Measurements from ENCODE around the gene MTOR.

Gene MTOR

DNA sequence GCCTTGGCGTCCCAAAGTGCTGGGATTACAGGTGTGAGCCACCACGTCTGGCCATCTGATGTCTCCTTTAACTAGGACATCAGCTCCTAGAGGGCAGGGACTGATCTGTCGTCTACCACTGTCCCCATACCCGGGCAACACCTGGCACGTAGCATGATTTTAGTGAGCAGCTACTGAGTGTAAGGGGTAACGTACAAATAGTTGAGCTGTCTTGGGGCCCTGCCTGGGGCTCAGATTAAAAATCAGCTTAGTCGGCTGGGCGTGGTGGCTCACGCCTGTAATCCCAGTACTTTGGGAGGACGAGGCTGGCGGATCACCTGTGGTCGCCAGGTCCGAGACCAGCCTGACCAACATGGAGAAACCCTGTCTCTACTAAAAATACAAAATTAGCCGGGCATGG is 204.3 kb downstream of the MTOR start:
- no peak for TF ChIP-seq ZFX (IDR thresholded peaks at IDR 0.05)
- TF ChIP-seq, protein P1, sequence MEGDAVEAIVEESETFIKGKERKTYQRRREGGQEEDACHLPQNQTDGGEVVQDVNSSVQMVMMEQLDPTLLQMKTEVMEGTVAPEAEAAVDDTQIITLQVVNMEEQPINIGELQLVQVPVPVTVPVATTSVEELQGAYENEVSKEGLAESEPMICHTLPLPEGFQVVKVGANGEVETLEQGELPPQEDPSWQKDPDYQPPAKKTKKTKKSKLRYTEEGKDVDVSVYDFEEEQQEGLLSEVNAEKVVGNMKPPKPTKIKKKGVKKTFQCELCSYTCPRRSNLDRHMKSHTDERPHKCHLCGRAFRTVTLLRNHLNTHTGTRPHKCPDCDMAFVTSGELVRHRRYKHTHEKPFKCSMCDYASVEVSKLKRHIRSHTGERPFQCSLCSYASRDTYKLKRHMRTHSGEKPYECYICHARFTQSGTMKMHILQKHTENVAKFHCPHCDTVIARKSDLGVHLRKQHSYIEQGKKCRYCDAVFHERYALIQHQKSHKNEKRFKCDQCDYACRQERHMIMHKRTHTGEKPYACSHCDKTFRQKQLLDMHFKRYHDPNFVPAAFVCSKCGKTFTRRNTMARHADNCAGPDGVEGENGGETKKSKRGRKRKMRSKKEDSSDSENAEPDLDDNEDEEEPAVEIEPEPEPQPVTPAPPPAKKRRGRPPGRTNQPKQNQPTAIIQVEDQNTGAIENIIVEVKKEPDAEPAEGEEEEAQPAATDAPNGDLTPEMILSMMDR (conservative IDR thresholded peaks at IDR 0.05), result no peak
- H3K27ac ChIP-seq, result peak overlapping the region; percentile 98

DNA sequence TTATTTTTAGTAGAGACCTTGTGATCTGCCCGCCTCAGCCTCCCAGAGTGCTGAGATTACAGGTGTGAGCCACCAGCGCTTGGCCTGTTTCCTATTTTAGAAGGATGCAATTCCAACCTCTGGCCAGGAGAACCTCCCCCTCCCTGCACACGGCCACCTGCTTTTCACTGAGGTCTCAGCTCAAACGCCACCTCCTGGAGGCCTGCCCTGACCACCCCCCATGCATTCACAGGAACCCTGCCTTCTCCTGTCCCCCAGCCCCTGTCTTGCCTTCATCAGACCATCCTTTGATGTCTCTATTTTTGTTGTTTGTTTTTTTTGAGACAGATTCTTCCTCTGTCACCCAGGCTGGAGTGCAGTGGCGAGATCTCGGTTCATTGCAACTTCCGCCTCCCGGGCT is 204.9 kb downstream of the MTOR start:
- H3K27ac ChIP-seq, result peak overlapping the region; percentile 98; the same call in 1 of the 2 replicates
- TF ChIP-seq ZFX (IDR thresholded peaks at IDR 0.05), result no peak
- TF ChIP-seq, protein P1 (conservative IDR thresholded peaks at IDR 0.05), result no peak
